NB4 (cell line): ENCODE data around the gene ADAMTS12.

Source experiments
- MAX ChIP-seq: IDR thresholded peaks from 2 replicates; pipeline ENCODE4 v1.6.1; 2011; ENCODE audit warnings: low read depth, low read length
- POLR2A ChIP-seq: IDR thresholded peaks from 2 replicates; pipeline ENCODE4 v1.6.1; 2011; ENCODE audit warnings: mild to moderate bottlenecking; ENCODE audit not compliant: insufficient read length; ENCODE audit errors: extremely low read depth

- TF ChIP-seq POLR2A, result no peak
- TF ChIP-seq MAX, result no peak
These were observed 37.0 kb downstream of the ADAMTS12 start for GRCh38 chr5:33854733-33855151.
